C4-2B (cell line): ENCODE measurements around the gene NBEAL2.

Experiments
- ZFX ChIP-seq: fragments of 450-650 bp; IDR thresholded peaks from 2 replicates; pipeline ENCODE4 v1.6.1; 2017
- TF ChIP-seq, protein P1 (sequence below): fragments of 450-650 bp; conservative IDR thresholded peaks from 2 replicates; pipeline ENCODE4 v1.5.1; 2017; ENCODE audit warnings: mild to moderate bottlenecking

DNA sequence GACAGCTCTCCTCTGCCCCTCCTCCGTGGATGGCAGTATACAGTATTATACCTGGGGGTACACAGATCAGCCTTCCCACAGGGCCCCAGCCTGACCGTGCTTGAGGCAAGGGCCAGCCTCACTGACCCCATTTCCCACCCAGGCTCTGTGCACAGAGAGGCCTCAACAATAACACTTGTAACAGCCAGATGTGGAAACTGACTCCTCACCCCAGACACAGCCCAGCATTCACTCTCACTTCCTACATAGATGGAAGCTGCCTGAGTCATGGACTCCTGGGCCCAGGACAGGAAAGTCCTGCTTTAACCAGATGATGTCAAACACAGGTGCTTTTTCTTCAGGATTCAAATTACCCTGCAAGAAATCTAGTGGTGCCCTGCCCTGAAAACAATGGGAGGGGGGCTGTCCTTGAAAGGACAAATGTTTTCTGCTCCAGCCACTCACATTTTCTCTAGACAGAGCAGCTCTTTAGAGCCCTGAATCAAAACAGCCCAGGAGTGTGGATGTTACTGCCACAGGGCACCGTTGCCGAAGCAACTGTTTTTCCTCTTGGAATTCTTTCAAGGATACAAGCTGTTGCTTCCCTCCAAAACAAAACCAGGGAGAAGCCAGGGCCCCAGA, 19.3 kb upstream of the NBEAL2 start:
- TF ChIP-seq, protein P1, sequence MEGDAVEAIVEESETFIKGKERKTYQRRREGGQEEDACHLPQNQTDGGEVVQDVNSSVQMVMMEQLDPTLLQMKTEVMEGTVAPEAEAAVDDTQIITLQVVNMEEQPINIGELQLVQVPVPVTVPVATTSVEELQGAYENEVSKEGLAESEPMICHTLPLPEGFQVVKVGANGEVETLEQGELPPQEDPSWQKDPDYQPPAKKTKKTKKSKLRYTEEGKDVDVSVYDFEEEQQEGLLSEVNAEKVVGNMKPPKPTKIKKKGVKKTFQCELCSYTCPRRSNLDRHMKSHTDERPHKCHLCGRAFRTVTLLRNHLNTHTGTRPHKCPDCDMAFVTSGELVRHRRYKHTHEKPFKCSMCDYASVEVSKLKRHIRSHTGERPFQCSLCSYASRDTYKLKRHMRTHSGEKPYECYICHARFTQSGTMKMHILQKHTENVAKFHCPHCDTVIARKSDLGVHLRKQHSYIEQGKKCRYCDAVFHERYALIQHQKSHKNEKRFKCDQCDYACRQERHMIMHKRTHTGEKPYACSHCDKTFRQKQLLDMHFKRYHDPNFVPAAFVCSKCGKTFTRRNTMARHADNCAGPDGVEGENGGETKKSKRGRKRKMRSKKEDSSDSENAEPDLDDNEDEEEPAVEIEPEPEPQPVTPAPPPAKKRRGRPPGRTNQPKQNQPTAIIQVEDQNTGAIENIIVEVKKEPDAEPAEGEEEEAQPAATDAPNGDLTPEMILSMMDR: no peak
- TF ChIP-seq ZFX: no peak
